Measurements from ENCODE around the gene NRG3.

Gene NRG3

DNA sequence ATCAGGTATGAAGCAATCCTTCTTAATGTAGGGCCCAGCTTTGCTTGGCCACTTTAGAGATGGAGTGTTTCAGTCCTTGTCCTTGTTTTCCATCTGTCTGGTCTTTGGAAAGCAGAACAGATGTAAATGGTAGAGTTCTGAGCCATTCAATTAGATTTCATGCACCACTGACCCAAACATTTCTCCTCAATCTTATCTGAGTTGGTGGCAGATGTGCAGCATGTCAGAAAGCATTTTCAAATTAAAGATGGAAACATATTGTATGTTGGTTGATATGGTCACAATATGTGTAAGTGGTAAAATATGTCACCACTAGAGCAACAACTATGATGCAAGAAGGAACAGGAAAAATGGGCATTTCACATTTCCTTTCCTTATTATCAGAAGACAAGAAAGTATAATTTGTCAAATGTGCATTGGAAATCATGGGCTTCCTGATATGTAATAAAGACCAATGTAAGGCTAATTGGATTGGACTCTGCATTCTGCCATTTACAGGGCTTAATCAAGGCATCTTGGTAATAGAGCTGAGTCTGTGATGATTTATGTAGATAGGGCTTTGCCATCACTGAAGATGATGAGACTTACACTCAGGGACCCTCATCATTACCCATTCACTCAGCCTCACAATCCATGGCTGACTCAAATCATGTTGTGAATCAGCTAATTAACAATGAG lies 750.7 kb downstream of the NRG3 start:
- ChIA-PET POLR2A (no interaction called here), CTCF (no interaction called here)
- TF ChIP-seq, protein P1, sequence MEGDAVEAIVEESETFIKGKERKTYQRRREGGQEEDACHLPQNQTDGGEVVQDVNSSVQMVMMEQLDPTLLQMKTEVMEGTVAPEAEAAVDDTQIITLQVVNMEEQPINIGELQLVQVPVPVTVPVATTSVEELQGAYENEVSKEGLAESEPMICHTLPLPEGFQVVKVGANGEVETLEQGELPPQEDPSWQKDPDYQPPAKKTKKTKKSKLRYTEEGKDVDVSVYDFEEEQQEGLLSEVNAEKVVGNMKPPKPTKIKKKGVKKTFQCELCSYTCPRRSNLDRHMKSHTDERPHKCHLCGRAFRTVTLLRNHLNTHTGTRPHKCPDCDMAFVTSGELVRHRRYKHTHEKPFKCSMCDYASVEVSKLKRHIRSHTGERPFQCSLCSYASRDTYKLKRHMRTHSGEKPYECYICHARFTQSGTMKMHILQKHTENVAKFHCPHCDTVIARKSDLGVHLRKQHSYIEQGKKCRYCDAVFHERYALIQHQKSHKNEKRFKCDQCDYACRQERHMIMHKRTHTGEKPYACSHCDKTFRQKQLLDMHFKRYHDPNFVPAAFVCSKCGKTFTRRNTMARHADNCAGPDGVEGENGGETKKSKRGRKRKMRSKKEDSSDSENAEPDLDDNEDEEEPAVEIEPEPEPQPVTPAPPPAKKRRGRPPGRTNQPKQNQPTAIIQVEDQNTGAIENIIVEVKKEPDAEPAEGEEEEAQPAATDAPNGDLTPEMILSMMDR (IDR thresholded peaks at IDR 0.05; ENCODE audit: control extremely low read depth, extremely low read depth, low read depth, missing control alignments) = no peak
- no peak for DNase-seq (ENCODE audit: extremely low spot score)

- no peak for DNase-seq (ENCODE audit: extremely low spot score)
- TF ChIP-seq, protein P1 (IDR thresholded peaks at IDR 0.05; ENCODE audit: control extremely low read depth, extremely low read depth, low read depth, missing control alignments) = no peak
- POLR2A ChIA-PET = no interaction called here
- CTCF ChIA-PET = interaction anchor here (1.1 kb wide), 1 partner anchor 24 kb away, joined by 3 read pairs; no protein-coding TSS in a partner anchor
Observed at GRCh38 chr10:82628373-82628772, 753.4 kb downstream of the NRG3 start.

DNA sequence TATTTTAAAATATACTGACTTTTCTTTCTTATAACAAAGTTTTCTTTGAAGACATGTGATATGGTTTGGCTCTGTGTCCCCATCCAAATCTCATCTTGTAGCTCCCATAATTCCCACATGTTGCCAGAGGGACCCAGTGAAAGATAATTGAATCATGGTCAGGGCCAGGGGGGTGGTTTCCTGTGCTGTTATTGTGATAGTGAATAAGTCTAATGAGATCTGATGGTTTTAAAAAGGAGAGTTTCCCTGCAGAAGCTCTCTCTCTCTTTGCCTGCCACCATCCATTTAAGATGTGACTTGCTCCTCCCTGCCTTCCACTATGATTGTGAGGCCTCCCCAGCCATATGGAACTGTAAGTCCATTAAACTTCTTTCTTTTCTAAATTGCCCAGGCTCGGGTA lies 768.1 kb downstream of the NRG3 start:
- TF ChIP-seq, protein P1 (IDR thresholded peaks at IDR 0.05; ENCODE audit: control extremely low read depth, extremely low read depth, low read depth, missing control alignments) = no peak
- ChIA-PET CTCF (interaction anchor here (2.2 kb wide), 1 partner anchor 11 kb away, joined by 5 read pairs; no protein-coding TSS in a partner anchor), POLR2A (no interaction called here)
- no peak for DNase-seq (ENCODE audit: extremely low spot score)

DNA sequence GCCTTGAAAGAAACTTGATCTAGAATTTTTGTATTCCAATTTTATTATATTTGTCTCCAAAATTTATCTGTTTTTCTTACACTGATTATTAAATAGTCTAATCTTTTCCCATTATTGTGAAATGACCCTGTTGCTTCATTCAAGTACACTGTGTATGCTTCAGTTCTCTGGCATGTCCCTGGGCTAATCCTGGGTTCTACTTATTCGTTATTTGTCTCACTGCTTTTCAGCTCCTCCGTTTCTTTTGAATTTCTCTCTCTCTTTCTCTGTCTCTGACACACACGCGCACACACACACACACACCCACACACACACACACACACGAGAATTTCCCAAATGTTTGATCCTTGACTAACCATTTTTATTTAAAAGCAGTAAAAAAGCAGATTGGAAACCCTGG lies 768.6 kb downstream of the NRG3 start:
- ChIA-PET CTCF (interaction anchor here (2.2 kb wide), 1 partner anchor 11 kb away, joined by 5 read pairs; no protein-coding TSS in a partner anchor), POLR2A (no interaction called here)
- TF ChIP-seq, protein P1 (IDR thresholded peaks at IDR 0.05; ENCODE audit: control extremely low read depth, extremely low read depth, low read depth, missing control alignments) = no peak
- DNase-seq (ENCODE audit: extremely low spot score) = no peak

- CTCF ChIA-PET = interaction anchor here (2.2 kb wide), 1 partner anchor 9 kb away, joined by 5 read pairs; no protein-coding TSS in a partner anchor
- TF ChIP-seq, protein P1 (IDR thresholded peaks at IDR 0.05; ENCODE audit: control extremely low read depth, extremely low read depth, low read depth, missing control alignments) = no peak
- POLR2A ChIA-PET = no interaction called here
- DNase-seq (ENCODE audit: extremely low spot score) = no peak
Observed at GRCh38 chr10:82645221-82645620, 770.2 kb downstream of the NRG3 start.

DNA sequence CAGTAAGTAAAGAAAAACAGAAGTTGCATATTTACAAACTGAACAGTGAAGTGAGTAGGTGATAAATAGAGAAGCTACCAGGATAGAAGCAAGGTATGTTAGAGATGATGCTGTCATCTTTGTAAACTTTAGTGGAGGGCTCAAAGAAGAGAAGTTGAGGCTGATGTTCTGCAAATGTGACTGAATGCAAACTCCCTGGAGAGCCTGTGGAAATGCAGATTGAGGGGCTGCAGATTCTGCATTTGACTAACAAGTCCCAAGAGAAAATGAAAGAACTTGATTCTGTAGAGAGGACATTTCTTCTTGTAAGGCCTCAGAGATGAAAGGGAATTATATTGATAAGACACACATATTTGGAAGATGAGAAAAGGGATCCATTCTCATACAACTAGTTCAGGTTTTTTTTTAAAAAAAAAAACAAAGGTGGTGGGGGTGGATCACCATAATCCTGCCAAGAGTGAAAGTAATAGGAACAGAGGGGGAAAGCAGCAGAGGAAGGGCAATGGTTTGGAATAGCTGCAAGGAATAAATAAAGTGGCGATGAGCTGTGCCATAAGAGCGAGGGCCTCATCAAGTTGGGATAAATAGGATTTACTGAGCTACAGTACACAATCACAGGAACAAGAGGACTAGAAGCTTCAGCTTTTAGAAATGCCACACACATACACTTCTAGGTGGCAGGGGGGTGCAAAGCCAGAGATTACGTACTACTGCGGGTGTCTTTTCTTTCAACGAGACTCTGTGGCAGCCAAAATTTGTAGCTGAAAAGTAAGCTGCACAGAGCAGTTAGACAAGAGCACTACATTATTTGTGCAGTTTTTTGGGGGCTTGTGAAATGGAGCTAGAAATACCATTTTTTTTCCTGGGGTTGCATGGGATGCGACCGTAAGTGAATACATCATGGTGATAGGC lies 778.5 kb downstream of the NRG3 start:
- ChIA-PET CTCF (interaction anchor here (1.0 to 3.1 kb wide), 3 partner anchors 9 to 16 kb away, joined by 3 to 13 read pairs (median 5); no protein-coding TSS in a partner anchor), POLR2A (no interaction called here)
- DNase-seq (ENCODE audit: extremely low spot score) = no peak
- TF ChIP-seq, protein P1 (IDR thresholded peaks at IDR 0.05; ENCODE audit: control extremely low read depth, extremely low read depth, low read depth, missing control alignments) = no peak

Data from GM10248 (cell line).